H9 (cell line): ENCODE measurements around the gene NMUR2. TPM values are rescaled to one million over a fixed set of nuclear protein-coding genes. Genes with fewer than 3 reads are reported as not detected.

ENCODE experiments used
- DNase-seq: peaks from one replicate; pipeline ENCODE4 v3.0.0-alpha.2; 2017
- H2AFZ ChIP-seq: one replicate; pipeline ENCODE4 v1.6.1; 2013; ENCODE audit warnings: mild to moderate bottlenecking, low read length, control low read depth, moderate library complexity
- H2AK5ac ChIP-seq: 2 replicates; pipeline ENCODE4 v1.6.1; 2013; ENCODE audit warnings: low read length, control low read depth, mixed read lengths; ENCODE audit not compliant: insufficient read length
- H2BK120ac ChIP-seq: one replicate; pipeline ENCODE4 v1.6.1; 2013; ENCODE audit warnings: low read depth, mild to moderate bottlenecking, low read length, control low read depth, inconsistent platforms; ENCODE audit not compliant: poor library complexity, severe bottlenecking
- H2BK12ac ChIP-seq: 2 replicates; pipeline ENCODE4 v1.6.1; 2013; ENCODE audit warnings: low read length, control low read depth, mixed read lengths, low read depth; ENCODE audit not compliant: insufficient read length
- H2BK15ac ChIP-seq: 2 replicates; pipeline ENCODE4 v1.6.1; 2013; ENCODE audit warnings: low read depth, low read length, control low read depth
- H2BK20ac ChIP-seq: one replicate; pipeline ENCODE4 v1.6.1; 2013; ENCODE audit warnings: low read depth, mild to moderate bottlenecking, low read length, control low read depth, inconsistent platforms; ENCODE audit not compliant: poor library complexity, severe bottlenecking
- H2BK5ac ChIP-seq: 2 replicates; pipeline ENCODE4 v1.6.1; 2013; ENCODE audit warnings: low read length, control low read depth, mixed read lengths; ENCODE audit not compliant: insufficient read length
- H3K14ac ChIP-seq: 2 replicates; pipeline ENCODE4 v1.6.1; 2013; ENCODE audit warnings: low read length, control low read depth; ENCODE audit not compliant: insufficient read depth
- H3K18ac ChIP-seq: 2 replicates; pipeline ENCODE4 v1.6.1; 2013; ENCODE audit warnings: low read depth, mild to moderate bottlenecking, mixed read lengths, low read length, control low read depth; ENCODE audit not compliant: insufficient read length
- H3K23ac ChIP-seq: 2 replicates; pipeline ENCODE4 v1.6.1; 2013; ENCODE audit warnings: low read length, control low read depth, mixed read lengths, low read depth; ENCODE audit not compliant: insufficient read length
- H3K23me2 ChIP-seq: 2 replicates; pipeline ENCODE4 v1.6.1; 2013; ENCODE audit warnings: low read depth, mild to moderate bottlenecking, mixed read lengths, low read length, control low read depth; ENCODE audit not compliant: insufficient read length, poor library complexity, severe bottlenecking
- H3K27ac ChIP-seq: 2 replicates; pipeline ENCODE4 v1.5.1; 2013; ENCODE audit warnings: low read length, control low read depth, mixed read lengths, low read depth; ENCODE audit not compliant: insufficient read length
- H3K27me3 ChIP-seq: 2 replicates; pipeline ENCODE4 v1.6.1; 2013; ENCODE audit warnings: low read length, control low read depth, inconsistent platforms; ENCODE audit not compliant: insufficient read depth
- H3K4ac ChIP-seq: 2 replicates; pipeline ENCODE4 v1.6.1; 2013; ENCODE audit warnings: low read depth, mild to moderate bottlenecking, control low read depth, inconsistent platforms, low read length, moderate library complexity
- H3K4me1 ChIP-seq: 2 replicates; pipeline ENCODE4 v1.6.1; 2013; ENCODE audit warnings: low read length, control low read depth, inconsistent platforms; ENCODE audit not compliant: insufficient read depth
- H3K4me2 ChIP-seq: 2 replicates; pipeline ENCODE4 v1.6.1; 2013; ENCODE audit warnings: low read length, control low read depth, mixed read lengths; ENCODE audit not compliant: insufficient read length, insufficient read depth
- H3K56ac ChIP-seq: 2 replicates; pipeline ENCODE4 v1.6.1; 2013; ENCODE audit warnings: low read depth, mild to moderate bottlenecking, mixed read lengths, low read length, control low read depth; ENCODE audit not compliant: insufficient read length
- H3K79me1 ChIP-seq: 2 replicates; pipeline ENCODE4 v1.6.1; 2013; ENCODE audit warnings: low read depth, mild to moderate bottlenecking, moderate library complexity, low read length, control low read depth, inconsistent platforms; ENCODE audit not compliant: insufficient read depth, poor library complexity, severe bottlenecking
- H3K79me2 ChIP-seq: 2 replicates; pipeline ENCODE4 v1.6.1; 2013; ENCODE audit warnings: low read length, control low read depth, inconsistent platforms; ENCODE audit not compliant: insufficient read depth
- H3K9ac ChIP-seq: 2 replicates; pipeline ENCODE4 v1.6.1; 2013; ENCODE audit warnings: low read length, control low read depth, mixed read lengths; ENCODE audit not compliant: insufficient read length; ENCODE audit errors: extremely low read depth
- H3K9me3 ChIP-seq: one replicate; pipeline ENCODE4 v1.6.1; 2013; ENCODE audit warnings: low read depth, low read length, inconsistent platforms; ENCODE audit not compliant: control insufficient read depth
- H3T11ph ChIP-seq: one replicate; pipeline ENCODE4 v1.6.1; 2013; ENCODE audit warnings: mild to moderate bottlenecking, low read length, control low read depth, inconsistent platforms
- H4K20me1 ChIP-seq: one replicate; pipeline ENCODE4 v1.6.1; 2013; ENCODE audit not compliant: control insufficient read depth, insufficient read length, insufficient read depth
- H4K5ac ChIP-seq: 2 replicates; pipeline ENCODE4 v1.6.1; 2013; ENCODE audit warnings: low read depth, mild to moderate bottlenecking, mixed read lengths, low read length, control low read depth; ENCODE audit not compliant: insufficient read length
- H4K8ac ChIP-seq: replicated peaks from 2 replicates; pipeline ENCODE4 v1.6.1; 2013; ENCODE audit warnings: low read length, control low read depth, mixed read lengths, low read depth; ENCODE audit not compliant: insufficient read length
- H4K91ac ChIP-seq: 2 replicates; pipeline ENCODE4 v1.6.1; 2013; ENCODE audit warnings: low read depth, mild to moderate bottlenecking, moderate library complexity, mixed read lengths, low read length, control low read depth; ENCODE audit not compliant: insufficient read length
- H3K27ac Mint-ChIP-seq, 3 experiments: 2 replicates in 2 of 3; 3 replicates in 1 of 3; pipeline ENCODE4 v1.8.0; 2020 to 2021; ENCODE audit warnings: mixed read lengths in 3 of 3, mild to moderate bottlenecking in 1 of 3, moderate library complexity in 1 of 3
- H3K27me3 Mint-ChIP-seq: 2 replicates; pipeline ENCODE4 v1.8.0; 2021; ENCODE audit warnings: low read depth, mild to moderate bottlenecking, moderate library complexity, mixed read lengths
- H3K36me3 Mint-ChIP-seq, 3 experiments: 2 replicates in 2 of 3; 3 replicates in 1 of 3; pipeline ENCODE4 v1.8.0; 2020 to 2021; ENCODE audit warnings: low read depth in 3 of 3, mixed read lengths in 3 of 3; ENCODE audit not compliant: insufficient read depth in 1 of 3
- H3K4me1 Mint-ChIP-seq, 2 experiments: 2 replicates each; pipeline ENCODE4 v1.8.0; 2020; ENCODE audit warnings: mixed read lengths in 2 of 2
- H3K4me3 Mint-ChIP-seq, 2 experiments: 2 replicates in 1 of 2; 3 replicates in 1 of 2; pipeline ENCODE4 v1.8.0; 2020 to 2021; ENCODE audit warnings: mild to moderate bottlenecking in 2 of 2, mixed read lengths in 2 of 2, moderate library complexity in 1 of 2
- H3K9me3 Mint-ChIP-seq, 2 experiments: 2 replicates in 1 of 2; 3 replicates in 1 of 2; pipeline ENCODE4 v1.8.0; 2020; ENCODE audit warnings: mild to moderate bottlenecking in 2 of 2, mixed read lengths in 2 of 2, moderate library complexity in 1 of 2
- WGBS: extraction: QIAGEN DNeasy Blood & Tissue Kit; methylation state at CpG from one replicate; pipeline ENCODE4 v1.1.7; 2013; ENCODE audit warnings: missing lambda C conversion rate, low lambda C conversion rate, mixed read lengths; ENCODE audit not compliant: insufficient read length; ENCODE audit errors: extremely low coverage; 5-methylcytosine and 5-hydroxymethylcytosine counted together
- total RNA-seq: library from RNA; stranded (reverse); gene quantifications from 2 replicates; pipeline ENCODE4 v1.2.1, GENCODE V29; 2021
- TF ChIP-seq, protein P1 (sequence below): fragments of 200-600 bp; sonication (generic); conservative IDR thresholded peaks from 3 replicates; pipeline ENCODE4 v1.8.0; 2021; ENCODE audit warnings: antibody characterized with exemption, mild to moderate bottlenecking

The NMUR2 gene
- total RNA-seq, 1 experiment from 2014 or later = 0.11 TPM

DNA sequence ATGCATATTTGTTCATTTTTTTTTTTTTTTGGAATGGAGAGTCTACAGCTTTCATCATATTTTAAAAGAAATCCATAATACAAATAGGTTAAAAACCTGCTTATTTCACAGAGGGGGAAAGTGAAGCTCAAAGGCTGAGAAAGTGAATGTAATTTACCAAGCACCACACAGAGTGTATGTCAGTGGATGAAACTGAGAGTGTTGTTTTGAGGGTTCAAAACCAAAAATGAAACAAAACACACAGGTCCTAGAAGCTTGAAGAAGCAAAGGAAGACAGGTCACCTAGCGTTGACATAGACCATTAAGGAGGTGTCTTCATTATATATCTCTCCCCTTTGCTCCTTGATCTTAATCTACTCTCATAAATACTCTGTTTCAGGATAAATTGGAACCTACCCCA, 7.5 kb downstream of the NMUR2 start:
- H3K4me3 Mint-ChIP-seq = no peak overlapping the region
- WGBS = no CpG with 5 or more reads among the region's 1 CpG
- H3K4me1 Mint-ChIP-seq = peaks cover 0 to 2% of the 10 kb centered on the region in 2 experiments; a peak in 2 of 4 replicates

More for the DNA sequence above, 7.5 kb downstream of the NMUR2 start:
- H3K4ac ChIP-seq = no peak overlapping the region
- no peaks in the 10 kb centered on the region for H4K20me1 ChIP-seq
- H3K27ac Mint-ChIP-seq = no peak overlapping the region
- H3K27me3 ChIP-seq = no peaks in the 10 kb centered on the region; the same call in 1 of the 2 replicates
- no peaks in the 10 kb centered on the region for H3K9me3 ChIP-seq
- no peaks in the 10 kb centered on the region for H3K79me2 ChIP-seq
- H3K9me3 Mint-ChIP-seq = no peaks in the 10 kb centered on the region
- peaks cover 3% of the 10 kb centered on the region for H3K27me3 Mint-ChIP-seq
- no peak overlapping the region for H4K91ac ChIP-seq
- H4K5ac ChIP-seq = no peak overlapping the region
- H4K8ac ChIP-seq = no peak overlapping the region
- no peak overlapping the region for H3K27ac ChIP-seq
- H3K36me3 Mint-ChIP-seq = no peaks in the 10 kb centered on the region
- no peak overlapping the region for H3T11ph ChIP-seq
- no peak overlapping the region for H2AK5ac ChIP-seq
- no peak overlapping the region for H2BK20ac ChIP-seq
- H3K23me2 ChIP-seq = no peaks in the 10 kb centered on the region
- H3K18ac ChIP-seq = no peak overlapping the region
- H3K4me2 ChIP-seq = no peak overlapping the region
- no peak for DNase-seq
- no peaks in the 10 kb centered on the region for H3K4me1 ChIP-seq
- H3K56ac ChIP-seq = no peak overlapping the region
- H2BK15ac ChIP-seq = no peak overlapping the region
- H3K9ac ChIP-seq = no peak overlapping the region
- H2BK5ac ChIP-seq = no peak overlapping the region
- no peak overlapping the region for H2BK12ac ChIP-seq
- H2AFZ ChIP-seq = no peak overlapping the region
- no peaks in the 10 kb centered on the region for H3K79me1 ChIP-seq
- TF ChIP-seq, protein P1, sequence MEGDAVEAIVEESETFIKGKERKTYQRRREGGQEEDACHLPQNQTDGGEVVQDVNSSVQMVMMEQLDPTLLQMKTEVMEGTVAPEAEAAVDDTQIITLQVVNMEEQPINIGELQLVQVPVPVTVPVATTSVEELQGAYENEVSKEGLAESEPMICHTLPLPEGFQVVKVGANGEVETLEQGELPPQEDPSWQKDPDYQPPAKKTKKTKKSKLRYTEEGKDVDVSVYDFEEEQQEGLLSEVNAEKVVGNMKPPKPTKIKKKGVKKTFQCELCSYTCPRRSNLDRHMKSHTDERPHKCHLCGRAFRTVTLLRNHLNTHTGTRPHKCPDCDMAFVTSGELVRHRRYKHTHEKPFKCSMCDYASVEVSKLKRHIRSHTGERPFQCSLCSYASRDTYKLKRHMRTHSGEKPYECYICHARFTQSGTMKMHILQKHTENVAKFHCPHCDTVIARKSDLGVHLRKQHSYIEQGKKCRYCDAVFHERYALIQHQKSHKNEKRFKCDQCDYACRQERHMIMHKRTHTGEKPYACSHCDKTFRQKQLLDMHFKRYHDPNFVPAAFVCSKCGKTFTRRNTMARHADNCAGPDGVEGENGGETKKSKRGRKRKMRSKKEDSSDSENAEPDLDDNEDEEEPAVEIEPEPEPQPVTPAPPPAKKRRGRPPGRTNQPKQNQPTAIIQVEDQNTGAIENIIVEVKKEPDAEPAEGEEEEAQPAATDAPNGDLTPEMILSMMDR = no peak
- no peak overlapping the region for H3K23ac ChIP-seq
- H3K14ac ChIP-seq = no peak overlapping the region
- H2BK120ac ChIP-seq = no peak overlapping the region
